Stimulated activated CD8-positive, alpha-beta memory T cell treated with anti-CD3 and anti-CD28 coated beads, Interleukin-15, amount 100 ng/mL, for 24 hours (primary cell): ENCODE data around the gene TMEM47.

Experiments used
- DNase-seq: peaks from one replicate; pipeline ENCODE4 v3.0.0-alpha.2; 2020; ENCODE audit warnings: low read depth

TMEM47 gene

DNA sequence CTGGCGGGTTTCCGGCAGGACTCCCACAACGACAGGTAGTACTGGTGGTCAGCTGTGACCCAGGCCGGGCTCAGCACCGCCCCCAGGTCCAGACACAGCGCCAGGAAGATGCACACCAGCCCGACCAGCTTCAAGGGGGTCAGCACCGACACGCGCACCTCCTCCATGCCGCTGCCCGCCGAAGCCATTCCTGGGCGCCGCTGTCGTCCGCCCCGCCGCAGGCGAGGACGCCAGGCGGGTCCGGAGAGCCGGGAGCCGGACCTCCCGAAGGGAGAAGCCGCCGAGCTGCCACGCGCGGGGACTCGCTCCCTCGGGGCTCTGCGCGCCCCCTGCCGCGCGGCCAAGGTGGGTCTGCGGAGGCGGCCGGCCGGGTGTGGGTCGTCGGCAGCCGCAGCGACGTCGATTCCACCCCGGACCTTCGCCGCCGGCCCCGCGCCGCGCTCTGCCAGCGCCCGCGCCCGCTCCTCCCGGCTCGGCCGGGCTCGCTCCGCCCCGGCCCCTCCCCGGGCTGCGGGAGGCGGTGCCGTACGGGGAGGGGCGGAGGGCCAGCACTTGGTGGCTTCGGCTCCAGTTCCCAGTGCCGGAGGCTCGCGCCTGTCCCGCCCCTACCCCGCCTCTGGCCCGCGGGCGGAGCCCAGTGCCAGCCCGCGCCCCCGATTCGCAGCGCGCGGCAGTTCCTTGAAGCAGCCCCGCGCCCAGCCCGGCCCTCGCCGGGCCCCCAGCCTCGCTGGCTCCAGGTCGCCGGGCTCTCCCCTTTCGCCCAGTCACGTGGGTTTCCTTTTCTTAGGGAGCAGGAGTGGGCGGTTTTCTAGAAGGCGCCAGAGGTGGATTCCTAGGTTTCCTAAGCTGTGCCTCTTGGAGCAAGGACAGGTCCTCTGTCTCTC is at the start of gene TMEM47:
TMEM47 (minus strand) TSS at position 444 of the 884 bp plus-strand sequence; CDS start at position 188, 256 bp downstream.
- DNase-seq = no peak

DNA sequence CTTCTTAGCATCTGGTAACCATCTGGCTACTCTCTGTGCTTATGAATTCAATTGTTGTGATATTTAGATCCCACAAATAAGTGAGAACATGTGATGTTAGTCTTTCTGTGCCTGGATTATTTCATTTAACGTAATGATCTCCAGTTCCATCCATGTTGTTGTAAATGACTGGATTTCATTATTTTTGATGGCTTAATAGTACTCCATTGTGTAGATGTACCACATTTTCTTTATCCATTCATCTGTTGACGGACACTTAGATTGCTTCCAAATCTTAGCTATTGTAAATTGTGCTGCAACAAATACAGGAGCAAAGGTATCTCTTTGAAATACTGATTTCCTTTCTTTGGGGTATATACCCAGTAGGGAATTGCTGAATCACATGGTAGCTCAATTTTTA is 30.0 kb upstream of the TMEM47 start:
- no peak for DNase-seq

DNA sequence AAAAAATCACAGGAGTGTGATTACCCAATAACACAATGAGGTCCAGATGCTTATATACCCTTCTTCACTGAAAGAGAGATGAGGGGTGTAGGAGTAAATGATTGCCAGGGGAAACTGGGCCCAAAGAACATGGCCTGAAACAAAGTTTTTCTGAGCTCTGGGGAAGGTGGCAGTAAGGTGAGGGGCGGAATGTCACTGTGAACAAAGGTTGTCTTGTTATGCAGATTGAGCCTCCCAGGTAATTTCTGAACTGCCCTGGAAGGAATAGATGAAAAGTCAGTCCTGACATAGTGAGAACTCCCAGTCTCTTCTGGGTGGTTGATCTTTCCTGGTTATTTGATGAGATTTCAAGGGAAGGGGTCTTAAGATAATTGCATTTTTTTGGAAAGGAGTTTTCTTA is 2.5 kb upstream of the TMEM47 start:
- DNase-seq = no peak

DNA sequence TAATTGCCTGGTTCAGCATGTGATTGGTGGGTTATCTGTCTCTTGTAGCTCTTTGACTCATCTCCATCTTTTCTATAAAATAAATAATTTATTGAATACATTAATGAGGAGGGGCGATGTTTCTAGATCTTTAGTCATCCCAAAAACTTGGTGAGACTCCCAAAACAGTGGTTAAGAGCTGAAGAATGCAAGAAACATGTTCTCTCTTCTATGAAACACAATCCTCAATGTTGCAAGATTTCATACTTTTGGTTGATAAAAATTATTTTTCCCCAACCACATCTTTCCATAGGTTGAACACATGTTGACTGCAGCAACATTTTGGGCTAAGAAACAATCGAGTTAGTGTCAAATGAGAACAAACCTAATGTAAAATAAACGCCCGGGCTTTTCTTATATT is 1.2 kb upstream of the TMEM47 start:
- no peak for DNase-seq

DNA sequence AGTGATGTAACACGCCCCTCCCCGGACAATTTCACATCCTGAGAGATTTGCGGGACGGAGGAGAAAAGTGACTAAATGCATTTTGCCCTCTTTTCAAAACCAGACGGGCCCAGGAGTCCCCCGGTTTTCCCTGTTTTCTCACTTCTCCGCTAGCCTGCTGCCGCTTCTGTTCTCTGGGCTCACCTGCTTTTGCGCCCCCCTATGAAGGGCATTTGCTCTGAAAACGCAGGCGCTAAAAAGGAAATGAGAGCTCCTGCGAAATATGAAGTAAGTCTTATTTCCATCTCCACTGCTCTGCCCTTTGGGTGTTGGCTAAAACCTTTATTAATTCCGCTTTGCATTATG is 613 bp upstream of the TMEM47 start:
- no peak for DNase-seq

DNA sequence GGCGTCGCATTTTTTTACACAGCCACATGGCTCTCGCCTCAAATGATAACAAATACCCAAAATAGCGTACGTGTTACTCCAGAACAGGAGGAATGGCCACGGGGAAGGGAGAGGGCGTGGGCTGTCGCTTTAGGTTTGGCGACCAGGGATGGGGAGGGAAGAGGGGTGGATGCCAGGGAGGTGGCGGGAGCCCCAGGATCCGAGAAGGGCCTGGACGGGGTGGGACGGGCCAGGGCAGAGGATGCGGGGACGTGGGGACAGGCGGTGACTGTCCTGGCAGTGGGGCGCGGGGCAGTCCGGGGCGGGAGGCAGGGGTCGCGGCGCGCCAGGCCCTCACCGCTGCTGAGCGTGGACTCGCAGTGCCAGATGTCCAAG is 631 bp downstream of the TMEM47 start:
- no peak for DNase-seq

DNA sequence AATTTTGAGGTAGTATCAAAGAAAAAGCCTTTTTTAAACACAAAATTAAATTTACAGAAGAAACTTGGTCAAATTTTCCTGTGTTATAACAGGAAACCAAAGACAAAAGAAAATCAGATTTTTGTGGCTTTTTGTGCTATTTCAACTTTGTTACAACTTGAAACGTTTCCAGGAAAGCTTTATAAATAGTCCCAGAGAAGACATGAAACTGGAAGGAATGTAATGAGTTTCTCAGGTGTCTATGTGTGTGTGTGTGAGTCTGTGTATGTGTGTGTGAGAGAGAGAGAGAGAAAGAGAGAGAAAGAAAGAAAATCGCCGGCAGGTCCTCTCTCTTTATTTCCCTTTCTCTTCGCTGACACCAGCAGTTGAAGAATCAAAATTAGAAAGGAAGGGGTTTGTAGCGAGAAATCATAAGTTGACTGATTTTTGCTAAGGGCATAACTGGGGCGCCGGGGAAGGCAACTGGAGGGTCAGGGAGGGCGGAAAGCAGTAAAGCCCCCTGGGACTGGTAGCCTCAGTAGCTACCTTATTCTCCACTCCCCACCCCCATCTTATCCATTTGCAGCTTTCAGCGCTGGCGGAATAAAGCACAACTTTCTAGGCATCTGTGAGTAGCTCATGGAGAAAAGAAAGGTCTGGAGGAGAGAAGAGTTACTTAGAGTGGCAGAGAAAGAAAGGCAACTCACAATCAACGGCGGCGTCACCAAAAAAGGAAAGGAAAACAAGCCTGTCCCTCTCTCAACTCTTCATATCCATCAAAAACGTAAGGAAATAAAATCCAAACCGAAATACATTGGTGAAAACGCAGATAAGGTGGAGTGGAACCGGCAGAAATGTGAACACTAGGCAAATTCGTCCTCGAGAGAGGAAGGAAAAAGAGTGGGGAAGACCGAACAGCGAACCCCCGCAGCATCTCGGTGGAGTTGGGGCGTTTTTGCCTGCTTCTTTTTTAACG is 1.3 kb downstream of the TMEM47 start:
- DNase-seq = no peak

DNA sequence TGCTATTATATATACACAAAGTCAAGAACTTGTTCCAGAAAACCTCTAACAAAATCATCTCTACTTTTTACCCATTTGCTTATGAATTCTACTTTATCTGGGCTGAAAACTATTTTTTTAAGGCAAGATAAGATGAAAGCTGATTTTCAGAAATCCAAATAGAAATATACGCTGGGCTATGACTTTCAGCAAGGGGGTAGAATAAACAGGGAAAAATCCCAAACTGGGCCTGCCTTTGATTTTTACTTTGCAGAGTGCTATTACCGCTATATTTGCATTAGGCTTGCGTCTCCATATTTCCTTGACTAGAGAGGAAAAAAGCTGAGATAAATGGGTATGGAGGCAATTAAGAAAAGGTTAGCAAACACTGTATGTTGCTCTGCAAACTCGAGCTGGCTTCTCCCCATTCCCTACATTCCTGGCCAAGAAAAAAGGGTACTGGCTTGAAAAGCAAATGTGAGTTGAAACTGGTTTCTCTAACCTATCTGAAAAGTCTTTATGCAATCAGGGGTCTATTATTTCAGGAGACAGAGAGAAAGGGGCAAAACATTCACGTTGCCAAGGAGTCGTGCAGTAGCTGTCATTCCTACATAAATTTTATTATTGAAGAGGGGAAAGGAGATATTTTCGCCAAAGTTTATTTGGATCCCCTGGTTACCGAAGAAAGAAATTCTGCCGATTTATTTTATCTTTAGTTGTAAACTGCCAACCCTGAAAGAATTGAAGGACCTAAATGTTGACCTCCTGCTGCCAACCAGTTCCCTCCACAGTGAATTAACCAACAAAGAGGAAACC is 2.2 kb downstream of the TMEM47 start:
- DNase-seq = no peak

DNA sequence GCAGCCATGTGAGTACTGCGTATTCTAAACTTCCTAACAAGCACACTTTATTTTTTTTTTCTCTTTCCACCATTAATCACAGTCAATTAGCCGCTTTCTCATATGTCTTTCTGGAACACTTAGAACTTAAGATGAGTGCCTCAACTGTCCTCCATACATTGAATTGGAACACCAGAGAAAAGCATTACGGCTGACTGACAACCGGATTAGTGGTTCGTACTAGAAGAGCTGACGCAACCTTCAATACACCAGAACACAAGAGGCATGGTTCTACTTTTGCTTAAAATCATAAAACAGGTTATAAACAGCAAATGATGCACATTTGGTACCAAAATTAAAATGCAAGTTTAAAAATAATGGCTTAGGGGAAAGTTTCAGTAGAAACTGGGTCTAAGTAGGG is 3.3 kb downstream of the TMEM47 start:
- no peak for DNase-seq

DNA sequence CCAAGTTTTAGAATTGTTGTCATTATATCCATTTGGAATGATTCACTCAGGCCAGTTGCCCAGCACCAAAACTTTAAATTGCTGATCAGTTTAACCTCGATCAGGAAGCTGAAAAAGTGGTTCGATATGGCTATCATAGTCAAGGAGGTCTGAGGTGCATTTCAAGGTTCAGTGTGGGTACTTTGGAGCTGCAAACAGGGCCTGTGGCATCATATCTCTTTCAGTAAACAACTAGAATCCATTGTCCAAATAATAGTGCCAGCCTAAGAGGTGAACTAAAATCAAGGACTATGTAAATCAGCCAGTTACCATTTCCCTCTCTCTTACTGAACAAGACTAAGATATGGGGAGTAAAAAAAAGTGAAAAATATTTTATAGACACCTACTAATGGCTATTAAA is 14.2 kb downstream of the TMEM47 start:
- no peak for DNase-seq

DNA sequence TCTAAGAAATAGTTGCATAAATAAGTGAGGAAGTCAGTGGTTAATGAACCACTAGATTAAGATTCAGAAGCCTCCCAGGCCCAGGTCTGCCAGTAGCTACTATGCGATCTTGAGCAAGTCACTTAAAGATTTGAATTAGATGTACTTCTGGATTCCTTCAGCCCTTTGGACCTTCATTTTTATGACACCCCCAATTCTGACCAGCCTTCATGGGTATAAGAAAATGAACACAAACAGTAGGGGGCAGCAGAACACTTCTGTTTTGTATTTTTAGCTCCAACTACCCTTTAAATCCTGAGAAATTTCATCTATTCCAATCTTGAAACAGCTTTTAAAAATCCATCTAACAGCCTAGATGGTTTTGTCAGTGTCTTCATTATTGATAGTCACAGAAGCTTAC is 19.0 kb downstream of the TMEM47 start:
- DNase-seq = no peak

DNA sequence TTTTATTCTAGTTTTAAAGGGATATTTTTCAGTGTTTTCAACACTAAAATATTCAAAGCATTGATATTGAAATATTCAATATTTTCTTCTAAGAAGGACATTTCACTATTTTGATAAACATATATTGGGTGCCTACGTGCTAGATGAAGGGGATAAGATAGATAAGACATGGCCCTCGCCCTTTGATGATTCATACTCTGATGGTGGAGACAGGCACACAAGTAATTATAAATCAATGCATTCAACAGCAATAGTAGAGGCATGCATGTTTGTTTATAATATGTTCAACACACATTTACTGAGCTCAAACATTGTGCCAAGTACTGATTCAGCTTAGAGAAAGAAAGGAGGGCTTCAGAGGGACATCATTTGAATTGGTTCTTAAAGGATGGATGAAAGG is 22.7 kb downstream of the TMEM47 start:
- DNase-seq = no peak

DNA sequence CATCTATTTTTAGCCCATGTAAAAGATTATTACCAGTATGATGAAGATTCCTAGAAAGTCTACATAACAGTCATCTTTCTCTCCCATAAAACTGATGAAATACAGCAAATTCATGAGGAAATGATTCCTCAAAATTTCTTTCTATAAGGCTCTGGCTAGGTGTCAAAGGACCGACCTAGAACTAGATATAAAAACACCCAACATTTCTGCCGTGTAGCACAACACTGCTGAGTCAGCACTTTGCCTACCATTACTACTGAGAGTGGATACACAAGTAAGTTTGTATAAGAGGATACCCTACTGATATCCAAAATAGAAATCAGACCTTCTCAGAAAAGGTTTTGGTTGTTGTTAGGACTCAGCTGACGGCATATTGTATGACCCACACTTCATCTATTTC is 24.7 kb downstream of the TMEM47 start:
- DNase-seq = no peak

DNA sequence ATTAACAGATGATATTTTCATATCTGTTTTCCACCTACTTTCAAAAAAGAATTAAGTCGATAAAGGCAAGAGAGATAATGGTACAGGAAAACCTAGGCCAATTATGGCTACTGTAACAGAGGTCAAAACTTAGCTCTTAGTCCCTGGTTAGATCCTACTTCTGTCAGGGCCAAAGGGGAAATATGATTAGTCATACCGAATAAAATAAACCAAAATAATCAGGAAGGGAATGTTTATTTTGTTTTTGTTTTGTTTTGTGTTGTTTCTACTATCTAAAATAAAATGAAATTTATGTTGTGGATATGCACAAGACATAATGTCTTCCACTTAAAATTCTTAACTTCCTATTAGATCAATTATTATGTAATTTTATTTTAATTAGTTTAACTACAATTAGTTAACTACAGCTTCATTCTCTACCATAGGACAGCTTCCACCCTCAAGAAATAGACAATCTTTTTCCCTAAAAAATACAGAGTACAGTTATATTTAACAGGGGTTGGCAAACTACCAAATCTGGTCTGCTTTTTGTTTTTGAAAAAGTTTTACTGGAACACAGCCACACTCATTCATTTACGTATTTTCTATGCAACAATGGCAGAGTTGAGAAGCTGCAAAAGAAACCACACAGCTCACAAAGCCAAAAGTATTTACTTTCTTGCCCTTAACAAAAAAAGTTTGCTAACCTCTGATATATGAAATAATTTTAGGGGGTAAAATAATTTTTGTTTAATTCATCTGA is 25.4 kb downstream of the TMEM47 start:
- DNase-seq = no peak

DNA sequence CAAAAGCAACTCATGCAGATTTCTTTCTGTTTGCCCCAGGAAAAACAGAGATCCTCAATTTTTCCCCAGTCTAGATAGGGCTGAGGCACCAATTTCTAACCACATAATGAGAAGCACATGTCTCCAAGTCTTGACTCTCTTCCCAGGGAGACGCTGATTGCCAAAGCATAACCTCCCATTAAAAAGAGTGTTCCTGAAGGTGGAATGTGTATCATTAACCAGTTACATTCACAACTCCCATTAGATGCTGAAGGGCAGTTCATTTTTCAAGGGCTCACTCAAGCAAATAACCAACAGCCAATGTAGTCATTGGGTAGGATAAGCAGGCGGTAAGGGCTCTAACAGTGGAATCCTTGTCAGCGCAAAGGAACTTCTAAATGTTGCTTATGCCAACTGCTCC is 27.5 kb downstream of the TMEM47 start:
- no peak for DNase-seq

DNA sequence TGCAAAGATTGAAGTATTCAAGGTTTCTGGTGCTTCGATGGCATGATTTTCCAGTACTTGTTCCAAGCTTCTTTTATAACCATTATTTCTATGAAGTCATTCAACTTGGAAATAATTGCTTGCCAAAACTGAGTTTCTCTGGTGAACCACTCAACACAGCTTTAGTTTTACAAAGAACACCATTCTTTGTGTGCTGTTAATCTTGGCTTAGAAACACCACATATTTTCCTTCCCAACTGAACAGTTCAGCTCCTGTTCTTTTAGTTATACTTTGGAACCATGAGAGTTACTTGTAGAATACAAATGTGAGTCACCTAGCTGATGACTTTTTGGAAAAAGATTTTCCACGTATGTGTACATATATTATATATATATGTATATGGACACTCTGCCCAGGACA is 32.7 kb downstream of the TMEM47 start:
- no peak for DNase-seq

DNA sequence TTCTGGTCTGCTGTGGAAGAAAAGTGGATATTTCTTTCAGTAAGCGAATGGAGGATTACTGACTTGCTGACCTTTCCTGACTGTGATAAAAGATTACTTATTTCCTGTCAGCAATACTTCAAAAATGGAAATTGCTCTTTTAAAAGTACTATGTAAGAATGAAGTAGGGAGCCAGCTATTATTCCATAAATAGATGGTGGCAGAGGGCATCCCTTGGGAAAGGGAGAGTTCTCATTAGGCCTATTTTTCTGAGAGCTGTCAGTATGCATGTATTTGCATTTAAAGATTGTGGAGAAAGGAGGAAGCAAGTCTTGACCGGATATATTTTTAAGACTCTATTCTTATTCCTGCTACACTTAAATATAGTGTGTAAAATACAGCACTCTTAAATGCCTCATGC is 37.2 kb downstream of the TMEM47 start:
- no peak for DNase-seq

DNA sequence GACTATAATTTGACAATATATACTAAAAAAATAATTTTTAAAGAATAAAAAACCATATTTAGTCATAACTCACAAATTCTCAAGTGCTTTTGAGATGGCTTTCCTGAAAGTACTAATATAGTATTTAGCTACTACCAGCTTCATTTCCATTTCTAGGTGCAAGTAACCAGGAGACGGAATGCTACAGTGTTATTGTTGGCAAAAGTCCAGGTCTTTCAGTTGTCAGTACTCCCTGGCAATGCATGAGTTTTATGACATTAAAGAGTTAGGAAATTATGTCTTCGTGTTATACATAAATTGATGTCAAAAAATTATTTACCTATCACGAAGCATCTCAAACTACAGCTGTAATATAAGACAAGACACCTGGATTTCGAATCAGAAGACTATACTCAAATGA is 45.0 kb downstream of the TMEM47 start:
- no peak for DNase-seq

DNA sequence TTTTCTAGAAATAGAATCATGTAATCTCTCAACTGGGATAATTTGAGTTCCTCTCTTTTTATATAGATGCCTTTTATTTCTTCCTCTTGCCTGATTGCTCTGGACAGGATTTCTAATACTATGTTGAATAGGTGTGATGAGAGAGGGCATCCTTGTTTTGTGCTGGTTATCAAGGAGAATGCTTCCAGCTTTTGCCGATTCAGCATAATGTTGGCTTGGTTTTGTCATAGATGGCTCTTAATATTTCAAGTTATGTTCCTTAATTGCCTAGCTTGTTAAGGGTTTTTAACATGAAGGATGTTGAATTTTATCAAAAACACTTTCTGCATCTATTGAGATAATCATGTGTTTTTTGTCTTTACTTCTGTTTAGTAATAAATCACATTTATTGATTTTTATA is 58.7 kb downstream of the TMEM47 start:
- no peak for DNase-seq

DNA sequence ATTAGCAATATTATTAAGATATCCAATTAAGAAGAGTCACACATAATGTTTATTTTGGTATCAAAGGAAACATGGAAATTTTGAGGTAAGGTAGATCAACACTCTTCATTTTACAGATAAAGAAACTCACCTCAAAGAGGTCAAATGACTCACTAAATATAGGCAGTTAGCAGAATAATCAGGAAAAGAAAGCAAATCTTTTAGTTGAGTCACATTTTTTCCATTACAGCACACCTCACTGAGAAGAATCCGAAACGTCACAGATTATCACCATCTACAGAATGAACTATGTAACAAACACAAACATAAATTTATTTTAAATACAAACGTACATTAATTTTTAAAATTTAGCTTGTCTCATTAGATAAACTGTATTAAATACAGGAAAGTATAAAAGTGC is 70.1 kb downstream of the TMEM47 start:
- DNase-seq = no peak

DNA sequence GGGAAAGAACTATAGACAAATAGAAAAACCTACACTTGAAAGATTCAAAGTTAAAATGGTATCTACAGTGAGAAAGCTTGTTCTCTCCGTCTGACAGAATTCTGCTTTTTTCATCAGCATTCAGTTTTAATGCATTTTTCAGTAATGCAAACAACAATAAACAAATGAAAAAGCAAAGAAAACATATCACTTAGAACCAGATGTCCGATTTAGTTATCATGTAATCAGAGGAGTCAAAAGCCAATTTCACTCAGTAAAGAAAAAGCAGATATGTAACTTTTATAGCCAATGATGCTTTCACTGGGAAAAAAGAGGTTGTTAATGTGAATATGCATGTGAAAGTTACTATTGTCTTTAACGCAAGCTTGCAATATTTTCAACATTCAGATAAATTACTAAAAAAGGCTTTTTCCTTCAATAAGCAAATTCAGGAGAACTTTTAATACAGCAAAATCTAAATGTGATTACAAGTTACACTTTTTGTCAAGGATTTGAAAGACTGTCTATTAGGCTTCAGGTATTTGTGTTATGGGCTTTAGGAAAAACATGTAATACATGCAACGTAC is 70.7 kb downstream of the TMEM47 start:
- DNase-seq = no peak
